LNCaP clone FGC (cell line): ENCODE data around the gene BACH2.

Experiments
- DNase-seq: peaks from one replicate; pipeline ENCODE4 v3.0.0-alpha.2; 2011; ENCODE audit warnings: low read depth
- H3K4me3 ChIP-seq: 2 replicates; pipeline ENCODE4 v1.5.1; 2011; ENCODE audit warnings: mild to moderate bottlenecking, low read depth, low read length, control low read depth
- TF ChIP-seq, protein P1 (sequence below): IDR thresholded peaks from 2 replicates; pipeline ENCODE4 v1.5.1; 2012; ENCODE audit warnings: mild to moderate bottlenecking; ENCODE audit not compliant: control insufficient read depth, insufficient read depth; ENCODE audit errors: extremely low read depth

The BACH2 gene

DNA sequence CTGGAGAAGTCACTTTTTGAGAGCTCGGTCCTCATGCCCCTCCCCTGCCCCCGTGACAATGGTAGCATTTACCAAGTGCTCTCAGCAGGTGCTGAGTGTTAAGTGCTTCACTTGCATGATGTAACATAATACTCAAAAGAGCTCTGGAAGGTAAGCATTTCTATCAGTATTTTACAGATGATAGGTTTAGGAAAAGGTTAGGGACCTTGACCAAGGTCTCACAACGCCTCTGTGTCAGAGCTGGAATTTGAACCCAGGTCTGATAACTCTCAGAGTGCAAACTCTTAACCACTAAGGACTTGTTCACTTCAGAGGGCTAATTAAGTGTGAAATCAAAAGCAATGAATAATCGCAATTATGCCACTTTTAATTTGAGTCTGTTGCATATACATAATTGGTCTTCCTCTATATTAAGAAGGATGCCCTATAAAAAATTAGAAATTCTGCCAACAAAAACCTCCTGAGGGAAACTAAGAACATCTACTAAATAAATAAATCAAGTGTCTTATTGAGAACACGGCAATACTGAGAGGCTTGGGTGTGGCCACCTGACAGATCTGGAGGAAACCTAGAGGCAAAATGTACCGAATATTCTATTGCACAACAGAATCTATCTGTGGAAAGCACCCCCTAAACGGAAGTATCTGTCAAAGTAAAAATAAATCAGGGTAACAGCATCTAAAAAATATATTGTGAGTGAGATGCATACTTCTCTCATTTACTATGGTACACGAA, 109.8 kb downstream of the BACH2 start:
- H3K4me3 ChIP-seq, result no peak overlapping the region
- no peak for DNase-seq
- TF ChIP-seq, protein P1, sequence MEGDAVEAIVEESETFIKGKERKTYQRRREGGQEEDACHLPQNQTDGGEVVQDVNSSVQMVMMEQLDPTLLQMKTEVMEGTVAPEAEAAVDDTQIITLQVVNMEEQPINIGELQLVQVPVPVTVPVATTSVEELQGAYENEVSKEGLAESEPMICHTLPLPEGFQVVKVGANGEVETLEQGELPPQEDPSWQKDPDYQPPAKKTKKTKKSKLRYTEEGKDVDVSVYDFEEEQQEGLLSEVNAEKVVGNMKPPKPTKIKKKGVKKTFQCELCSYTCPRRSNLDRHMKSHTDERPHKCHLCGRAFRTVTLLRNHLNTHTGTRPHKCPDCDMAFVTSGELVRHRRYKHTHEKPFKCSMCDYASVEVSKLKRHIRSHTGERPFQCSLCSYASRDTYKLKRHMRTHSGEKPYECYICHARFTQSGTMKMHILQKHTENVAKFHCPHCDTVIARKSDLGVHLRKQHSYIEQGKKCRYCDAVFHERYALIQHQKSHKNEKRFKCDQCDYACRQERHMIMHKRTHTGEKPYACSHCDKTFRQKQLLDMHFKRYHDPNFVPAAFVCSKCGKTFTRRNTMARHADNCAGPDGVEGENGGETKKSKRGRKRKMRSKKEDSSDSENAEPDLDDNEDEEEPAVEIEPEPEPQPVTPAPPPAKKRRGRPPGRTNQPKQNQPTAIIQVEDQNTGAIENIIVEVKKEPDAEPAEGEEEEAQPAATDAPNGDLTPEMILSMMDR, result no peak

DNA sequence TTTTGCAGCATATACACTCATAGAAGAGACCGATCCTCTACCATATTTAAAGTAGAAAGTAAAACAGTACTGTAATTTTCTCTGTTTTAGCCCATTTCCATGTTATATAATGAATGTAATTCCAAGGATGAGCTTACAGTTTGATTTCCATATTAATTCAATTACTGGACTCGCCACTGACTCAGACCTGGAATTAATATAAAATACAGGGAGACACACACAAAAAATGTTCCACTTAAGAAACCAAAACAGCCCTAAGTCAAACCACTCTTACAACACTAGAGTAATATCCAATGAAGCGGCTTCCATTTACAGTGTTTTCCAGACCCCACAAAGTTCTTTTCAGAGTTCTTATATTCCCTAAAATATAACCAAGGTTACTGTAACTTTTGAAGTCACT, 110.6 kb downstream of the BACH2 start:
- DNase-seq, result no peak
- TF ChIP-seq, protein P1, result no peak
- no peak overlapping the region for H3K4me3 ChIP-seq

DNA sequence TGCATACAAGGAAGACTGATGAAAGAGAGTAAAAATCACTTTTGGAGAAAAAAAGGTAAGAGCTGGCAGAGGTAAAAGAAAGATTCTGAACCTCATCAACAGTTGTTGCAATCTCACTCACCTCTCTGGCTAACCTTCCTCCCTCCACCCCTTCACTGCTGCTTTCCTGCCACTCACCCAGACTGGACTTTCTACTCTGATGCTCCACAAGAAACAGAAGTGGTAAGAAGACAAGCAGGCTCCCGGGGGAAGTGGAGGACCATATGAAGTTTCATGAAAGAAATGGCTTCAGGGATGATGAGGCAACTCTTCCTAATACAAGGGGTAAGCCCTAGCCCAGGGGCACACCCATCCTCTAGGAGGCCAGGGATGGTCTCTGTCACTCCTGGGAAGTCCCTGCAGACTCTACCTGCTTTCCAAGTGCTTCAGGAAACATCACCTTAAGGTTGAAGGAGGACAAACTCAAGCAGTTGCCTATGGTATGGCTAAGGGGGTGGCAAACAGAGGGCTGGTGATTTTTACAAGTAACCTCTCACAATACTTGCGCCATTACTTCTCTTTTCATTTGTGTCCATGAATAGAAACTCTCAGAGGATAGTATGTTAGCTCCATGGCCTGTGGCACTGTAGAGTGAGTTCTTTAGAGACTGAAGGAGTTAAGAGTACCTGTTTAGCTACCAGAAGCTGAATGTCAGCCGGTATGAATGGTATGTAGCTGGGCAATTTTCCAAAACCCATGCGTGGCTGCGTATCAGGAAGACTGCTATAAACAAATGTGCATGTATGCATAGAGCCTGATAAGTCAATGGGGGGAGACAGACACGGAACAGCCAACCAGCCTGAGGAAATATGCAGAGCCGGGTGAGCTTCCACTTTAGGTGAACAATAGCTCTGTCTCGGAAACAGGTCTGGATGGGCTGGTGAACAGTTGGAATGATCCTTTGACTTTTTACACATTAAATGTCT, 112.0 kb downstream of the BACH2 start:
- H3K4me3 ChIP-seq, result no peak overlapping the region
- DNase-seq, result no peak
- TF ChIP-seq, protein P1, result no peak

DNA sequence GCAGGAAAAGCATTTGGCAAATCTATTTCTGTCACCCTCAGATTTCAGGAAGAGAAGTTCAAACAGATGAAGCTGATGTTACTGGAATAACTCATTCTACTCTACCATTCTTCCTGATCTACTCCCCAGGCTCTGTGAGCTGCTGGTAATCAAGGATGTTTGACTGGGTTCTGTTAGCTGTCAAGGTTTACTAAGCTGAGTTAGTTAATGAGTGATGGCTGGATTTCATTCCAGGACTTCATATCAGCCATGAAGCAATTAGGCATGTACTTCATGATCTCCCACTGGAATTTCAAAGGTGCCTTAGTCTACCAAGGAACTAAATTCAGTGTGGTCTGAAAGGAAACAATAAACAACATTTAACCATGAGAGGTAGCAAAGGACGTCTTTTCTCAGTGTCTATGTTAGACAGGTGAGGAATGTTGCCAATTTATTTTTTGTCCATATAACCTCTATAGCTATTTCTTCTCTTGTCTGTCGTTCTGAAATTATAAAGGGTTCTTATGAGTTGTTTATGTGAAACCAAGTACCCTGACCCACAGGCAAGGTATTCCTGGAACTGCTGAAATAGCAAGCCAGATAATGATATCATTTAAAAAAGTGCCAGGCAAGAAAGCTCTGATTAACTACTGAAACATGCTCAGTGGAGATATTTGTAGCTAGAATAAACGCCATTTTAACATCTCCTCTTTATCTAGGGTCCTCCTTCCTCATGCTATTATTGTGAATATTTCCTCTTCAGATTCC, 112.9 kb downstream of the BACH2 start:
- TF ChIP-seq, protein P1, result no peak
- H3K4me3 ChIP-seq, result no peak overlapping the region
- DNase-seq, result no peak

DNA sequence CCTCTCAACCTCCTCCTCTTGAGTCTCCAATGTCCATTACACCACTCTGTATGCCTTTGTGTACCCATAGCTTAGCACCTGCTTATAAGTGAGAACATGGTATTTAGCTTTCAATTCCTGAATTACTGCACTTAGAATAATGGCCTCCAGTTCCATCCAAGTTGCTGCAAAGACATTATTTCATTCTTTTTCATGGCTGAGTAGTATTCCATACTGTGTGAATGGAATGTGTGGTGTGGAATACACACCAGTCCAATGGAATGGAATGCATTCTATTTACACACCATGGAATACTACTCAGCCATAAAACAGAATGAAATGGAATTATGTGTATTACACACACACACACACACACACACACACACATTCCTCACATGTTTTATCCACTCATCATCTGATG, 116.1 kb downstream of the BACH2 start:
- H3K4me3 ChIP-seq, result no peak overlapping the region
- DNase-seq, result no peak
- TF ChIP-seq, protein P1, result no peak

DNA sequence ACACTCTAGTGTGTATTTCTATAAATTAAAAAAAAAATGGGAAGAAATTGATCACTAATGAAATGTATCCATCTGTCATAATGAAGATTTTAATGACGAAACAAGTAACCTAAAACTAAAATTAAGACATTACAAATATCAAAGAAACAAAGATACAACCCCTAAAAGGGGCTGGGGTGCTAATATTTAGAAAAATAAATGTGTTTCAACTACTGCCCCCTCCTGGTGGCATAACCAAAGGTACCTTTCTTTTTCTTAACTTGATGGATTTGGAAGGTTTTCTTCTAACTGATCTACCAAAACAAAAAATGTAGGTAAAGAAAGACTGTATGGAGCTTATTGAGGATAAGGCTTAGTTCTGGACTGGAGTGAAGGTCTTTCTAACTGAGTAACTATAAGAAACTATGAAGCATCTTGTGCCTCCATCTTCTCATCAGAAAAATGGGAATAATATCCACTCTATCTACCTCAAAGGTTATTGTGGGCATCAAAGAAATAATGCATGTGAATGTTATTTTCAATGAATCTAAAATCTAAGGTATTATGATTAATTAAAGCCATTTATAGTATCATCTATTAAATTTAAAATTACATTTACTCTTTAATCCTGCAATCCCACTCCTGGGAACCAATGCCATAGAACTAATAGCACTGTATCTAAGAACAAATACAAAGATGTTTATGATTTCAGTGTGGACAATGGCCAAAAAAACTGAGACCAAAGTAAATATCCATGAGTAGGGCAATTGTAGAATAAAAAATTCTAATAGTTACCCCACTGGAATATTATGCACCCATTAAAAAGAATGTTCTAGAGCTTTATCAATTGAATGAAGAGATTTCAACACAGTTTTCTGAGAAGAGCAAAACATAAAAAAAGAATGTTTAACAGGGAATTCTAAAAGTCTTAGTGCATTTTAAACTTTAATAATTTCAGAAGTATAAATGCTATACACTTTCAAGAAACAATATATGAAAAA, 117.2 kb downstream of the BACH2 start:
- no peak for DNase-seq
- H3K4me3 ChIP-seq, result no peak overlapping the region
- TF ChIP-seq, protein P1, result no peak
